HFFc6 (cell line): ENCODE data around the gene EIF6. TPM values are rescaled to one million over a fixed set of nuclear protein-coding genes. Genes with fewer than 3 reads are reported as not detected.
"Not testable (repeated sequence)": the region's sequence is repeated elsewhere in the genome, so short reads cannot be mapped to it uniquely, and the experiment has no call there.

Source experiments
- DNase-seq: peaks from one replicate; pipeline ENCODE4 v3.0.0-alpha.2; 2018
- H3K27ac Mint-ChIP-seq: 2 replicates; pipeline ENCODE4 v1.8.0; 2020; ENCODE audit warnings: mild to moderate bottlenecking, mixed read lengths
- H3K27me3 Mint-ChIP-seq: 2 replicates; pipeline ENCODE4 v1.8.0; 2021; ENCODE audit warnings: mild to moderate bottlenecking, moderate library complexity, mixed read lengths; ENCODE audit not compliant: insufficient read depth
- H3K36me3 Mint-ChIP-seq: 2 replicates; pipeline ENCODE4 v1.8.0; 2021; ENCODE audit warnings: low read depth, mixed read lengths
- H3K4me1 Mint-ChIP-seq: 2 replicates; pipeline ENCODE4 v1.8.0; 2020; ENCODE audit warnings: low read depth, mixed read lengths
- H3K4me3 Mint-ChIP-seq: 2 replicates; pipeline ENCODE4 v1.8.0; 2020; ENCODE audit warnings: mild to moderate bottlenecking, moderate library complexity, mixed read lengths
- H3K9me3 Mint-ChIP-seq: 2 replicates; pipeline ENCODE4 v1.8.0; 2020; ENCODE audit warnings: mild to moderate bottlenecking, mixed read lengths
- CTCF ChIP-seq: fragments of 200-600 bp; sonication (generic); IDR thresholded peaks from 2 replicates; pipeline ENCODE4 v1.5.0; 2021; ENCODE audit warnings: antibody characterized with exemption, mild to moderate bottlenecking
- total RNA-seq, 6 experiments: library from RNA; stranded (reverse); fragmentation: NEBNext Ultra II Directional; extraction: Animal tissue kit (Norgen Biotek cat#: 25700); gene quantifications; 2 replicates in 1 of 6; 3 replicates in 5 of 6; pipeline ENCODE4 v1.2.3, GENCODE V29; 2021

The EIF6 gene
- total RNA-seq, 6 experiments from 2014 or later: 176 to 194 (median 185) TPM

- peaks cover 16% of the 10 kb centered on the region for H3K36me3 Mint-ChIP-seq
- no peak overlapping the region for H3K4me3 Mint-ChIP-seq
- H3K4me1 Mint-ChIP-seq: peaks cover 84% of the 10 kb centered on the region
- no peaks in the 10 kb centered on the region for H3K9me3 Mint-ChIP-seq
- peak overlapping the region; percentile 70 for H3K27ac Mint-ChIP-seq
- H3K27me3 Mint-ChIP-seq: no peaks in the 10 kb centered on the region; the same call in none of the 2 replicates
- DNase-seq: no peak
- TF ChIP-seq CTCF: no peak
Observed at GRCh38 chr20:35316086-35316485, 31.5 kb upstream of the EIF6 start.

GRCh38 chr20:35315632-35316020 lies 31.1 kb upstream of the EIF6 start:
- not testable (repeated sequence) for H3K27me3 Mint-ChIP-seq, H3K4me3 Mint-ChIP-seq, H3K9me3 Mint-ChIP-seq
- Mint-ChIP-seq H3K36me3 (peaks cover 12% of the 10 kb centered on the region), H3K27ac (peak overlapping the region; percentile 70), H3K4me1 (peaks cover 84% of the 10 kb centered on the region)
- peak; percentile 48 for DNase-seq

GRCh38 chr20:35314816-35315631 lies 30.5 kb upstream of the EIF6 start:
- Mint-ChIP-seq H3K9me3 (no peaks in the 10 kb centered on the region), H3K27me3 (no peaks in the 10 kb centered on the region; the same call in 1 of the 2 replicates), H3K27ac (peak overlapping the region; percentile 70), H3K36me3 (peaks cover 13% of the 10 kb centered on the region), H3K4me3 (no peak overlapping the region), H3K4me1 (peaks cover 81% of the 10 kb centered on the region)
- no peak for TF ChIP-seq CTCF
- no peak for DNase-seq

GRCh38 chr20:35312318-35312717 lies 27.7 kb upstream of the EIF6 start:
- TF ChIP-seq CTCF: no peak
- peaks cover 80% of the 10 kb centered on the region for H3K4me1 Mint-ChIP-seq
- no peaks in the 10 kb centered on the region for H3K9me3 Mint-ChIP-seq
- peak overlapping the region; percentile 64 for H3K4me3 Mint-ChIP-seq
- H3K36me3 Mint-ChIP-seq: peaks cover 20% of the 10 kb centered on the region
- peak; percentile 79 for DNase-seq
- peak overlapping the region; percentile 83 for H3K27ac Mint-ChIP-seq
- H3K27me3 Mint-ChIP-seq: no peaks in the 10 kb centered on the region

DNA sequence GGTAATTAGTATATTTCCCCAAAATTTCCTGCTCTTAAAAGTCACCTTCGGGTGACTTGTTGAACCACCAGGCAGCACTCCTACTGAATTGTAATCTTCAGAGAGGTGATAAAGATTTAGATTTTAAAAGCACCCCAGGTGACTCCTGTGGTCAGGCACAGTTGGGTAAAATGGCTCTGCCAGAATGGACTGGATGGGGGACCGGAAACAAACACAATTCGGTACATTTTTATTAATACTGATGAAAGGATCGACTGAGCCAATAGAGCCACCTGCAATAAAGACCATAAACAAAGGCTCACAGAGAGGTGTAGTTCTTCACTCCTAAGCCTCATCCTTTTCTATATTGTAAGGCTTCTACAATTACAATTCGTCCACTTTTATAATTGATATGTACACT lies 27.2 kb upstream of the EIF6 start:
- DNase-seq: no peak
- H3K27me3 Mint-ChIP-seq: no peaks in the 10 kb centered on the region
- peaks cover 20% of the 10 kb centered on the region for H3K36me3 Mint-ChIP-seq
- H3K4me3 Mint-ChIP-seq: peak overlapping the region; percentile 64
- no peaks in the 10 kb centered on the region for H3K9me3 Mint-ChIP-seq
- TF ChIP-seq CTCF: no peak
- peaks cover 83% of the 10 kb centered on the region for H3K4me1 Mint-ChIP-seq
- H3K27ac Mint-ChIP-seq: peak overlapping the region; percentile 83

- peak; percentile 15 for DNase-seq
- H3K27me3 Mint-ChIP-seq: no peaks in the 10 kb centered on the region
- peaks cover 86% of the 10 kb centered on the region for H3K4me1 Mint-ChIP-seq
- no peaks in the 10 kb centered on the region for H3K9me3 Mint-ChIP-seq
- no peak for TF ChIP-seq CTCF
- H3K4me3 Mint-ChIP-seq: peak overlapping the region; percentile 64
- peak overlapping the region; percentile 83 for H3K27ac Mint-ChIP-seq
- peaks cover 24% of the 10 kb centered on the region for H3K36me3 Mint-ChIP-seq
Observed at GRCh38 chr20:35311409-35311808, 26.8 kb upstream of the EIF6 start.
